Measurements from ENCODE around the gene KCNG2. TPM values are rescaled to one million over a fixed set of nuclear protein-coding genes. Genes with fewer than 3 reads are reported as not detected.
A peak's percentile ranks its signal among the peaks of the same experiment; 100 is the strongest.

KCNG2 gene
- total RNA-seq, 1 donor from 2014 or later: not detected

- Histone ChIP-seq H3K27me3 (peaks cover 91% of the 10 kb centered on the region), H2AFZ (replicated peaks) (peak overlapping the region; percentile 93)
- H3K27me3 Mint-ChIP-seq (ENCODE audit: insufficient read depth, low read depth): peaks cover 44% of the 10 kb centered on the region
These were observed 10.2 kb upstream of the KCNG2 start for GRCh38 chr18:79787527-79787864.

GRCh38 chr18:79787865-79788733, 9.6 kb upstream of the KCNG2 start:
- peaks cover 44% of the 10 kb centered on the region for H3K27me3 Mint-ChIP-seq (ENCODE audit: insufficient read depth, low read depth)
- H3K36me3 Mint-ChIP-seq: peaks cover 3% of the 10 kb centered on the region
- Histone ChIP-seq H3K9ac (no peak overlapping the region), H3K4me2 (peak overlapping the region; percentile 81), H3K79me2 (ENCODE audit: low read depth) (no peaks in the 10 kb centered on the region), H4K20me1 (ENCODE audit: low read depth) (no peaks in the 10 kb centered on the region), H3K4me1 (peaks cover 4% of the 10 kb centered on the region), H3K9me3 (ENCODE audit: low read depth) (no peaks in the 10 kb centered on the region), H3K36me3 (no peaks in the 10 kb centered on the region), H3F3A (ENCODE audit: low read depth) (peaks cover 7% of the 10 kb centered on the region), H2AFZ (replicated peaks) (peak overlapping the region; percentile 93), H3K4me3 (peak overlapping the region; percentile 40), H3K27ac (no peak overlapping the region), H3K27me3 (peaks cover 97% of the 10 kb centered on the region)
- peak; percentile 45 for DNase-seq (ENCODE audit: low spot score)
- H3K4me3 Mint-ChIP-seq: peak overlapping the region; percentile 69
- H3K9me3 Mint-ChIP-seq: peaks cover 6% of the 10 kb centered on the region
- no peak overlapping the region for H3K27ac Mint-ChIP-seq
- TF ChIP-seq CTCF (IDR thresholded peaks at IDR 0.05) (no peak), EZH2 (IDR thresholded peaks at IDR 0.05) (peak; percentile 96), EZH2phosphoT487 (IDR thresholded peaks at IDR 0.05) (peak; percentile 90)
- peaks cover 5% of the 10 kb centered on the region for H3K4me1 Mint-ChIP-seq

More at GRCh38 chr18:79787527-79787864, 10.2 kb upstream of the KCNG2 start:
- peak overlapping the region; percentile 81 for H3K4me2 ChIP-seq
- no peak overlapping the region for H3K9ac ChIP-seq
- no peaks in the 10 kb centered on the region for H3K79me2 ChIP-seq (ENCODE audit: low read depth)
- no peaks in the 10 kb centered on the region for H3K36me3 ChIP-seq
- H3K9me3 ChIP-seq (ENCODE audit: low read depth): no peaks in the 10 kb centered on the region
- H4K20me1 ChIP-seq (ENCODE audit: low read depth): no peaks in the 10 kb centered on the region
- H3K4me3 ChIP-seq: peak overlapping the region; percentile 40
- no peak overlapping the region for H3K27ac ChIP-seq
- no peak overlapping the region for H3K27ac Mint-ChIP-seq
- H3K4me1 ChIP-seq: peaks cover 4% of the 10 kb centered on the region
- TF ChIP-seq CTCF (IDR thresholded peaks at IDR 0.05) (no peak), EZH2 (IDR thresholded peaks at IDR 0.05) (no peak), EZH2phosphoT487 (IDR thresholded peaks at IDR 0.05) (no peak)
- no peak for DNase-seq (ENCODE audit: low spot score)
- H3K4me3 Mint-ChIP-seq: peak overlapping the region; percentile 69
- H3K36me3 Mint-ChIP-seq: peaks cover 3% of the 10 kb centered on the region
- H3K4me1 Mint-ChIP-seq: peaks cover 5% of the 10 kb centered on the region
- peaks cover 7% of the 10 kb centered on the region for H3F3A ChIP-seq (ENCODE audit: low read depth)
- H3K9me3 Mint-ChIP-seq: peaks cover 6% of the 10 kb centered on the region

- Histone ChIP-seq H3K36me3 (no peaks in the 10 kb centered on the region), H3K4me1 (peaks cover 4% of the 10 kb centered on the region), H3K9me3 (ENCODE audit: low read depth) (no peaks in the 10 kb centered on the region), H3K4me2 (peak overlapping the region; percentile 81), H3K4me3 (peak overlapping the region; percentile 40), H2AFZ (replicated peaks) (peak overlapping the region; percentile 93), H4K20me1 (ENCODE audit: low read depth) (no peaks in the 10 kb centered on the region), H3K79me2 (ENCODE audit: low read depth) (no peaks in the 10 kb centered on the region), H3K9ac (no peak overlapping the region), H3K27ac (no peak overlapping the region), H3F3A (ENCODE audit: low read depth) (peaks cover 7% of the 10 kb centered on the region), H3K27me3 (peaks cover 100% of the 10 kb centered on the region)
- Mint-ChIP-seq H3K27ac (no peak overlapping the region), H3K9me3 (peaks cover 6% of the 10 kb centered on the region), H3K4me1 (peaks cover 5% of the 10 kb centered on the region), H3K4me3 (peak overlapping the region; percentile 55), H3K27me3 (ENCODE audit: insufficient read depth, low read depth) (peaks cover 44% of the 10 kb centered on the region), H3K36me3 (peaks cover 3% of the 10 kb centered on the region)
- TF ChIP-seq EZH2 (IDR thresholded peaks at IDR 0.05) (no peak), EZH2phosphoT487 (IDR thresholded peaks at IDR 0.05) (no peak), CTCF (IDR thresholded peaks at IDR 0.05) (peak; percentile 33)
- DNase-seq (ENCODE audit: low spot score): peak; percentile 49
These were observed 9.0 kb upstream of the KCNG2 start for GRCh38 chr18:79788734-79789085.

All from neural progenitor cell (in vitro differentiated cells).